Subcutaneous abdominal adipose tissue (tissue), 5 donors: ENCODE measurements around the gene PRRT4.
A peak's percentile ranks its signal among the peaks of the same experiment; 100 is the strongest.

Experiments
- H3K27ac ChIP-seq: one replicate; pipeline ENCODE4 v1.7.0; 2013; ENCODE audit warnings: low read depth, mild to moderate bottlenecking, inconsistent platforms, low read length, moderate library complexity
- H3K27me3 ChIP-seq, 5 donors: one replicate each; pipeline ENCODE4 v1.7.0; 2013; ENCODE audit warnings: low read length in 5 of 5, inconsistent platforms in 1 of 5; ENCODE audit not compliant: control insufficient read depth in 5 of 5, insufficient read depth in 4 of 5
- H3K36me3 ChIP-seq, 5 donors: one replicate each; pipeline ENCODE4 v1.7.0; 2013; ENCODE audit warnings: low read length in 5 of 5; ENCODE audit not compliant: control insufficient read depth in 5 of 5, insufficient read depth in 5 of 5
- H3K4me1 ChIP-seq, 5 donors: one replicate each; pipeline ENCODE4 v1.7.0; 2013; ENCODE audit warnings: low read length in 5 of 5, mild to moderate bottlenecking in 3 of 5, moderate library complexity in 1 of 5; ENCODE audit not compliant: control insufficient read depth in 5 of 5, insufficient read depth in 5 of 5
- H3K4me3 ChIP-seq, 5 donors: one replicate each; pipeline ENCODE4 v1.7.0; 2013; ENCODE audit warnings: low read length in 5 of 5, low read depth in 1 of 5
- H3K9ac ChIP-seq, 5 donors: one replicate each; pipeline ENCODE4 v1.7.0; 2013; ENCODE audit warnings: low read length in 5 of 5, mild to moderate bottlenecking in 4 of 5, moderate library complexity in 3 of 5
- H3K9me3 ChIP-seq, 5 donors: one replicate each; pipeline ENCODE4 v1.7.0; 2013; ENCODE audit warnings: low read length in 5 of 5; ENCODE audit not compliant: control insufficient read depth in 5 of 5
- donor health status: healthy.
- donor health status: healthy.
- donor health status: healthy.
- donor health status: healthy.
- donor health status: healthy.

Gene PRRT4

DNA sequence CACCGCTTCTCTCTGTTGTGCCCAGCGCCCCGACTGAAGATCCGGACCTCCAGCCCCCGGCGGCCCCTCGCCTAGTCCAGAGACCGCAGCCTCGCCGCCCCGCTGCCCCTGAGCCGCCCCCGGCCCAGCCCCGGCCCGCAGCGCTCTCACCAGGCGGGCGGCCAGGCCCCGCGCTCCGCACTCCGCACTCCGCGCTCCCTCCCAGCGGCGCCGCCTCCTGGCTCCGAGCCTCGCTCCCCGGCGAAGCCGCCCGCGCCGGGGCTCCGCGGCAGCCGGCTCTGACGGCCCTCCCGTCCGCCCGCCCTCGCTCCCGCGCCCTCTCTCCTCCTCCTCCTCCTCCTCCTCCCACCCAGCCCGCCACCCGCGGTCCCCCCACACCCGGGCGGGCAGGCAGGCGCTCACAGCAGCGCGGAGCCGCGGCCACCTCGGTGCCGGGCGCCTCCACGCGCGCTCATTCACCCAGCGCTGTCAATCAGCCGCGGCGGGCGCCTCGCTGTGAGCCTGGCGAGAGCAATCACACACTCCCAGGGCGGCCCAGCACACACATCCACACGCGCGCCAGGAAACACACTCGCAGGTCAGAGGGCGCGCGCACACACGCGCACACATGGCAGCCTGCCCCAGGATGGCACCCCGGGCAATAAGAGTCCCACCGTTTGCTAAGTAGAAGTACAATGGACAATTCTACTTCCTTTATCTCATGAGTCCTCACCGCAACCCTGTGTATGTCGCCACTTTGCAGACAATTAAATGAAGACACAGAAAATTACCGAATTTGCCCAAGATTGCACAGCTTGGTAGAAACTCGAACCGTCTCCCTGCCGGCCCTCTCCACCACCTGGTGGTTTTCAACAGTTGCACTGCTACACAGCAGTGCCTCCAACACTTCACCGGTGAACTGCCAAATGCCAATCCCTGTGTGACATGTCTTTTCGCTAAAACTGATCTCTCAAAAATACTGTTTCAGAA is at the start of gene PRRT4:
TSS of gene PRRT4 (minus strand) at position 280 of the 969 bp plus-strand sequence.
- peaks cover 0 to 7% (median 0%) of the 10 kb centered on the region in 5 donors for H3K27me3 ChIP-seq
- peak within 1 kb of the TSS in 4 of 5 donors; percentile 17 to 73 (median 34) for H3K9ac ChIP-seq
- no peaks in the 10 kb centered on the region for H3K9me3 ChIP-seq
- peak within 1 kb of the TSS; percentile 59 to 80 (median 62) for H3K4me3 ChIP-seq
- peaks cover 2 to 53% (median 49%) of the 10 kb centered on the region in 5 donors for H3K4me1 ChIP-seq
- H3K27ac ChIP-seq, result peak within 1 kb of the TSS; percentile 67
- no peaks in the 10 kb centered on the region for H3K36me3 ChIP-seq

GRCh38 chr7:128410451-128410753 is 48.9 kb upstream of the PRRT4 start:
- Histone ChIP-seq H3K27ac (peak overlapping the region; percentile 67), H3K27me3 (no peaks in the 10 kb centered on the region), H3K4me1 (peaks cover 6 to 46% (median 40%) of the 10 kb centered on the region in 5 donors), H3K36me3 (no peaks in the 10 kb centered on the region), H3K4me3 (peak overlapping the region; percentile 80 to 95 (median 87)), H3K9me3 (no peaks in the 10 kb centered on the region), H3K9ac (peak overlapping the region in 4 of 5 donors; percentile 53 to 93 (median 79))

GRCh38 chr7:128409596-128410450 is 48.3 kb upstream of the PRRT4 start, which contains the start of gene IMPDH1:
TSS of gene IMPDH1 (minus strand) at chr7:128409982. CDS start at chr7:128409901, 81 bp downstream.
- Histone ChIP-seq H3K27me3 (no peaks in the 10 kb centered on the region), H3K4me1 (peaks cover 6 to 52% (median 46%) of the 10 kb centered on the region in 5 donors), H3K4me3 (peak within 1 kb of the TSS; percentile 80 to 95 (median 87)), H3K27ac (peak within 1 kb of the TSS; percentile 67), H3K9me3 (no peaks in the 10 kb centered on the region), H3K36me3 (no peaks in the 10 kb centered on the region), H3K9ac (peak within 1 kb of the TSS; percentile 66 to 93 (median 78))

GRCh38 chr7:128408709-128409595 is 47.5 kb upstream of the PRRT4 start:
- H3K27me3 ChIP-seq, result no peaks in the 10 kb centered on the region
- peak overlapping the region; percentile 66 to 82 (median 76) for H3K9ac ChIP-seq
- peak overlapping the region; percentile 67 for H3K27ac ChIP-seq
- peak overlapping the region; percentile 80 to 95 (median 85) for H3K4me3 ChIP-seq
- H3K36me3 ChIP-seq, result no peaks in the 10 kb centered on the region
- no peaks in the 10 kb centered on the region for H3K9me3 ChIP-seq
- H3K4me1 ChIP-seq, result peaks cover 6 to 60% (median 54%) of the 10 kb centered on the region in 5 donors

- Histone ChIP-seq H3K4me3 (peak overlapping the region; percentile 80 to 95 (median 85)), H3K4me1 (peaks cover 9 to 65% (median 60%) of the 10 kb centered on the region in 5 donors), H3K9me3 (no peaks in the 10 kb centered on the region), H3K9ac (peak overlapping the region in 4 of 5 donors; percentile 39 to 82 (median 78)), H3K27ac (peak overlapping the region; percentile 67), H3K27me3 (no peaks in the 10 kb centered on the region), H3K36me3 (peaks cover 0 to 1% (median 0%) of the 10 kb centered on the region in 5 donors)
Observed at GRCh38 chr7:128407751-128408708, 46.5 kb upstream of the PRRT4 start.

DNA sequence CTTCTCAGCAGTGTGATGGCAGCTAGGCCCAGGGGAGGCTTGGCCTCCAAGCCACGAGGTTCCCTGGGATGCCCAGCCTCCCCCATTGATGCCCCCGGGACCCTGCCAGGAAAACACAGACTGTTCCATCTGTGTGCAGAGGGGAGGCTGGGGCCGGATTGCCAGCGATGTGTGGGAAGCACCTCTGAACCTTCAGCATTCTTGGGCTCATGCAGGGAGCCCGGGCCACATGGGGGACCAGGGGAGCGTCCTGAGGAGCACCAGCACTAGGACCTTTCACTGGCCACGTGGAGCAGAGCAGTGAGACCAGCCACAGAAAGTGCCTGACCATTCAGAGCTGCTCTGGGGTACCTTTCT is 45.7 kb upstream of the PRRT4 start:
- Histone ChIP-seq H3K4me1 (peaks cover 9 to 65% (median 60%) of the 10 kb centered on the region in 5 donors), H3K27ac (peak overlapping the region; percentile 67), H3K4me3 (peak overlapping the region in 2 of 5 donors; percentile 48 to 63)

GRCh38 chr7:128406314-128407232 is 45.1 kb upstream of the PRRT4 start:
- Histone ChIP-seq H3K36me3 (peaks cover 0 to 10% (median 4%) of the 10 kb centered on the region in 5 donors), H3K27me3 (no peaks in the 10 kb centered on the region), H3K4me3 (peak overlapping the region in 4 of 5 donors; percentile 17 to 34 (median 24)), H3K4me1 (peaks cover 9 to 65% (median 60%) of the 10 kb centered on the region in 5 donors), H3K27ac (peak overlapping the region; percentile 37), H3K9me3 (no peaks in the 10 kb centered on the region), H3K9ac (peak overlapping the region; percentile 26 to 66 (median 39))

More for the DNA sequence above, 45.7 kb upstream of the PRRT4 start:
- Histone ChIP-seq H3K36me3 (peaks cover 0 to 8% (median 0%) of the 10 kb centered on the region in 5 donors), H3K9me3 (no peaks in the 10 kb centered on the region), H3K27me3 (no peaks in the 10 kb centered on the region), H3K9ac (peak overlapping the region; percentile 26 to 81 (median 60))
